Neural crest cell (in vitro differentiated cells): Measurements from ENCODE around the gene OBSCN. TPM values are rescaled to one million over a fixed set of nuclear protein-coding genes. Genes with fewer than 3 reads are reported as not detected.

Source experiments
- DNase-seq: peaks from one replicate; pipeline ENCODE4 v3.0.0; 2021; ENCODE audit warnings: low read depth, mixed read lengths, low spot score
- H3K27ac Mint-ChIP-seq: one replicate; pipeline ENCODE4 v1.8.0; 2021; ENCODE audit warnings: mild to moderate bottlenecking, mixed read lengths; ENCODE audit not compliant: unreplicated experiment
- H3K27me3 Mint-ChIP-seq: 2 replicates; pipeline ENCODE4 v1.8.0; 2021; ENCODE audit warnings: low read depth, mild to moderate bottlenecking, mixed read lengths
- H3K36me3 Mint-ChIP-seq: 2 replicates; pipeline ENCODE4 v1.8.0; 2021; ENCODE audit warnings: low read depth, mild to moderate bottlenecking, mixed read lengths
- H3K4me1 Mint-ChIP-seq: 2 replicates; pipeline ENCODE4 v1.8.0; 2021; ENCODE audit warnings: mixed read lengths
- H3K4me3 Mint-ChIP-seq: one replicate; pipeline ENCODE4 v1.8.0; 2021; ENCODE audit warnings: mild to moderate bottlenecking, mixed read lengths
- H3K9me3 Mint-ChIP-seq: 2 replicates; pipeline ENCODE4 v1.8.0; 2021; ENCODE audit warnings: mixed read lengths
- long read RNA-seq: library from polyadenylated mRNA; unstranded; transcript quantifications from one replicate; pipeline ENCODE4 v2.0.0, GENCODE V29; 2020
- total RNA-seq: library from RNA; stranded (reverse); gene quantifications from 2 replicates; pipeline ENCODE4 v1.2.1, GENCODE V29; 2021
- TF ChIP-seq, protein P1 (sequence below): fragments of 200-600 bp; sonication (generic); conservative IDR thresholded peaks from 2 replicates; pipeline ENCODE4 v1.5.0; 2021; ENCODE audit warnings: antibody characterized with exemption, mild to moderate bottlenecking

The OBSCN gene, protein sequence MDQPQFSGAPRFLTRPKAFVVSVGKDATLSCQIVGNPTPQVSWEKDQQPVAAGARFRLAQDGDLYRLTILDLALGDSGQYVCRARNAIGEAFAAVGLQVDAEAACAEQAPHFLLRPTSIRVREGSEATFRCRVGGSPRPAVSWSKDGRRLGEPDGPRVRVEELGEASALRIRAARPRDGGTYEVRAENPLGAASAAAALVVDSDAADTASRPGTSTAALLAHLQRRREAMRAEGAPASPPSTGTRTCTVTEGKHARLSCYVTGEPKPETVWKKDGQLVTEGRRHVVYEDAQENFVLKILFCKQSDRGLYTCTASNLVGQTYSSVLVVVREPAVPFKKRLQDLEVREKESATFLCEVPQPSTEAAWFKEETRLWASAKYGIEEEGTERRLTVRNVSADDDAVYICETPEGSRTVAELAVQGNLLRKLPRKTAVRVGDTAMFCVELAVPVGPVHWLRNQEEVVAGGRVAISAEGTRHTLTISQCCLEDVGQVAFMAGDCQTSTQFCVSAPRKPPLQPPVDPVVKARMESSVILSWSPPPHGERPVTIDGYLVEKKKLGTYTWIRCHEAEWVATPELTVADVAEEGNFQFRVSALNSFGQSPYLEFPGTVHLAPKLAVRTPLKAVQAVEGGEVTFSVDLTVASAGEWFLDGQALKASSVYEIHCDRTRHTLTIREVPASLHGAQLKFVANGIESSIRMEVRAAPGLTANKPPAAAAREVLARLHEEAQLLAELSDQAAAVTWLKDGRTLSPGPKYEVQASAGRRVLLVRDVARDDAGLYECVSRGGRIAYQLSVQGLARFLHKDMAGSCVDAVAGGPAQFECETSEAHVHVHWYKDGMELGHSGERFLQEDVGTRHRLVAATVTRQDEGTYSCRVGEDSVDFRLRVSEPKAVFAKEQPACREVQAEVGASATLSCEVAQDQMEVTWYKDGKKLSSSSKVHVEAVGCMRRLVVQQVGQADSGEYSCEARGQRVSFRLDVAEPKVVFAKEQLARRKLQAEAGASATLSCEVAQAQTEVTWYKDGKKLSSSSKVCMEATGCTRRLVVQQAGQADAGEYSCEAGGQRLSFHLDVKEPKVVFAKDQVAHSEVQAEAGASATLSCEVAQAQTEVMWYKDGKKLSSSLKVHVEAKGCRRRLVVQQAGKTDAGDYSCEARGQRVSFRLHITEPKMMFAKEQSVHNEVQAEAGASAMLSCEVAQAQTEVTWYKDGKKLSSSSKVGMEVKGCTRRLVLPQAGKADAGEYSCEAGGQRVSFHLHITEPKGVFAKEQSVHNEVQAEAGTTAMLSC (N-terminal part only)
- 40.1 and 46.5 TPM in 2 replicates for total RNA-seq
- long read RNA-seq, partial matches to known transcripts, result 2 of 2 reads
- long read RNA-seq, other reads (novel, unspliced or antisense), result 0 of 2 reads

DNA sequence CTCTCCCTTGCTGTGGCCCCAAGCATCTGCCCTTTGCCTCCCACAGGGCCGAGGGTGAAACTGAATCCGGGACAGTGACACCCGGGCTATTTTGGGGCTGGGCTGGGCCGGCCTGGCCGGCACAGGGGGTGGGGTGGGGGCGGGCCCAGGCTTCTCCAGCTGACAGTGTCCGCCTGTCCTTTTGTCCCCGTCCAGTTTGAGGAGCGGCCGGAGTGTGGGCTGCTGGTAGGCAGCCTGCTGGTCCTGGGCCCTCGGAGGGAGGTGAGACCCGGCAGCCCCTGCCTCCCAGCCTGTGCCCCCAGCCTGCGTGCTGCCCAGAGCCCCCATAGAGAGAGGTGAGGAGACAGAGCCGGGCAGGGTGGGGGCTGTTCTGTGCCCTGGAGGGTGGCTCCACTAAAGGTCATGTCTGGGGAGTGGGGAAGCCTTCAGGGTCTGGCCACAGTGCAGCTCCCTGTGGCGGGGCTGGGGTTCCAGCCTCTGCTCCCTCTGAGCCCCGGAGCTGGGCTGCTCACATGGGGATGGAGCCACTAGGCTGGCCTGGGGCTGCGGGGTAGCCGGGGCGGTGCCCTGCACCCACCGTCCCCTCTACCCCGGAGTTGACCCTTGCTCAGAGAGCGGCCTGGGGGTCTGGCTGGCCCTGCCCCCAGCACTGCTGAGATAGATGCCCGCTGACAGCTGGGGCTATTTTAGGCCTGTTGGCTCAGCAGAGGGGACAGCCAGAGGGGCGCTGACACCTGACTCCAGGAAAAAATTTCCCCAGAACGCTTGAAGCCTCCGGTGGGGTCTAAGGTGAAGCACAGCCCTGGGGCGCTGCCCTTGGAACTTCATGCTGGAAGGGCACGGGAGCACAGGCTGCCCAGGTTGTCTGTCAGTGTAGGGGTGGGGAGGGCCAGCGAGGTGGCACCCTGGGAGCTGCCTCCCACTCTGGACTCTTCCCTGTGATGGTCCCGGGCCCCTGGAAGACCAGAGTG lies at the start of gene OBSCN:
Gene OBSCN (plus strand): TSS at position 194 of the 971 bp plus-strand sequence. CDS start 3,740 bp downstream, outside the sequence.
- TF ChIP-seq, protein P1, sequence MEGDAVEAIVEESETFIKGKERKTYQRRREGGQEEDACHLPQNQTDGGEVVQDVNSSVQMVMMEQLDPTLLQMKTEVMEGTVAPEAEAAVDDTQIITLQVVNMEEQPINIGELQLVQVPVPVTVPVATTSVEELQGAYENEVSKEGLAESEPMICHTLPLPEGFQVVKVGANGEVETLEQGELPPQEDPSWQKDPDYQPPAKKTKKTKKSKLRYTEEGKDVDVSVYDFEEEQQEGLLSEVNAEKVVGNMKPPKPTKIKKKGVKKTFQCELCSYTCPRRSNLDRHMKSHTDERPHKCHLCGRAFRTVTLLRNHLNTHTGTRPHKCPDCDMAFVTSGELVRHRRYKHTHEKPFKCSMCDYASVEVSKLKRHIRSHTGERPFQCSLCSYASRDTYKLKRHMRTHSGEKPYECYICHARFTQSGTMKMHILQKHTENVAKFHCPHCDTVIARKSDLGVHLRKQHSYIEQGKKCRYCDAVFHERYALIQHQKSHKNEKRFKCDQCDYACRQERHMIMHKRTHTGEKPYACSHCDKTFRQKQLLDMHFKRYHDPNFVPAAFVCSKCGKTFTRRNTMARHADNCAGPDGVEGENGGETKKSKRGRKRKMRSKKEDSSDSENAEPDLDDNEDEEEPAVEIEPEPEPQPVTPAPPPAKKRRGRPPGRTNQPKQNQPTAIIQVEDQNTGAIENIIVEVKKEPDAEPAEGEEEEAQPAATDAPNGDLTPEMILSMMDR, result no peak
- H3K27ac Mint-ChIP-seq, result no peak within 1 kb of the TSS
- H3K4me1 Mint-ChIP-seq, result peaks cover 18% of the 10 kb centered on the region
- H3K27me3 Mint-ChIP-seq, result no peaks in the 10 kb centered on the region
- H3K36me3 Mint-ChIP-seq, result no peaks in the 10 kb centered on the region
- no peak within 1 kb of the TSS for H3K4me3 Mint-ChIP-seq
- no peak for DNase-seq
- no peaks in the 10 kb centered on the region for H3K9me3 Mint-ChIP-seq

DNA sequence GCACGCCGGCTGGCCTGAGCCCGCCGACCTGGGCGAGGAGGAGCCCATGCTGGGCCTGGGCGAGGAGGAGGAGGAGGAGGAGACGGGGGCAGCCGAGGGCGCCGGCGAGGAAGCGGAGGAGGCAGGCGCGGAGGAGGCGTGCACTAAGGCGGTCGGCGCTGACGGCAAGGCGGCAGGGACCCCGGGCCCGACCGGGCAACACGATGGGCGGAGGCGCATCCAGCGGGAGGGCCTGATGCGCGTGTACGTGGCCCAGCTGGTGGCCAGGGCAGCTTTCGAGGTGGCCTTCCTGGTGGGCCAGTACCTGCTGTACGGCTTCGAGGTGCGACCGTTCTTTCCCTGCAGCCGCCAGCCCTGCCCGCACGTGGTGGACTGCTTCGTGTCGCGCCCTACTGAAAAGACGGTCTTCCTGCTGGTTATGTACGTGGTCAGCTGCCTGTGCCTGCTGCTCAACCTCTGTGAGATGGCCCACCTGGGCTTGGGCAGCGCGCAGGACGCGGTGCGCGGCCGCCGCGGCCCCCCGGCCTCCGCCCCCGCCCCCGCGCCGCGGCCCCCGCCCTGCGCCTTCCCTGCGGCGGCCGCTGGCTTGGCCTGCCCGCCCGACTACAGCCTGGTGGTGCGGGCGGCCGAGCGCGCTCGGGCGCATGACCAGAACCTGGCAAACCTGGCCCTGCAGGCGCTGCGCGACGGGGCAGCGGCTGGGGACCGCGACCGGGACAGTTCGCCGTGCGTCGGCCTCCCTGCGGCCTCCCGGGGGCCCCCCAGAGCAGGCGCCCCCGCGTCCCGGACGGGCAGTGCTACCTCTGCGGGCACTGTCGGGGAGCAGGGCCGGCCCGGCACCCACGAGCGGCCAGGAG lies 49.5 kb upstream of the OBSCN start:
- H3K4me1 Mint-ChIP-seq, result no peaks in the 10 kb centered on the region
- no peak overlapping the region for H3K27ac Mint-ChIP-seq
- H3K9me3 Mint-ChIP-seq, result no peaks in the 10 kb centered on the region
- no peaks in the 10 kb centered on the region for H3K36me3 Mint-ChIP-seq
- TF ChIP-seq, protein P1, result no peak
- H3K27me3 Mint-ChIP-seq, result peaks cover 3% of the 10 kb centered on the region
- DNase-seq, result no peak
- no peak overlapping the region for H3K4me3 Mint-ChIP-seq

DNA sequence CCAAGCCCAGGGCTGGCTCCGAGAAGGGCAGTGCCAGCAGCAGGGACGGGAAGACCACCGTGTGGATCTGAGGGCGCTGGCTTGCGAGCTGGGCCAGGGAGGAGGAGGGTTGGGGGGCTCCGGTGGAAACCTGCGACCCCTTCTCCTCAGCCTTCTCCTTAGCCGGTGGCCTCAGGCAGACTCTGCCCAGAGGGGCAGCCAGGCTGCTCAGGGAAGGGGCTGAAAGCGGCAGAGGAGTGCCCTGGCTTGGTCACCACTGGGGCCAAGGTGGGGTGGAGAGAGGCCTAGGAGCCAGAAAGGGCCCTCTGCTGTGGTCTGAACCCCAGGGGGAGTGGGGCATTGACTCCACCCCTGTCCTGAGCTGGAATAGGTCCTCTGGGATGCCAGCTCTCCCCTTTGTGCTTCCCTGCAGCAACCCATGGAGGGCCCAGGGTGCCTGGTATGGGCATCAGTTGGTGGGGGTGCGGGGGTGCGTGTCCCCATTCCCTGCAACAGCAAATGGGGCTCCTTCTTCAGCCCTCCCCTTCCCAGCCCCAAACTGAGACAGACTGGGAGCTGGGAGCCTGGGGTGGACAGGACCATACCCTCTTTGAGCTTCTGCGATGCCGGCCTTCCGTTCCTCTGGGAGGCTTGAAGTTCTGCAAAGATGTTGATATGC lies 48.7 kb upstream of the OBSCN start:
- peaks cover 3% of the 10 kb centered on the region for H3K27me3 Mint-ChIP-seq
- no peak for DNase-seq
- H3K4me3 Mint-ChIP-seq, result no peak overlapping the region

More for the DNA sequence above, 48.7 kb upstream of the OBSCN start:
- peaks cover under 1% of the 10 kb centered on the region for H3K4me1 Mint-ChIP-seq
- H3K27ac Mint-ChIP-seq, result no peak overlapping the region
- H3K36me3 Mint-ChIP-seq, result no peaks in the 10 kb centered on the region
- TF ChIP-seq, protein P1, result no peak
- H3K9me3 Mint-ChIP-seq, result no peaks in the 10 kb centered on the region
